IMR-90 (cell line): ENCODE results near the gene SNAP29. TPM values are rescaled to one million over a fixed set of nuclear protein-coding genes. Genes with fewer than 3 reads are reported as not detected.

Experiments
- ATAC-seq: fragments of 200-7000 bp; cut with Tn5 transposase; 2 replicates; pipeline ENCODE4 v1.9.1; 2020; ENCODE audit warnings: low read depth, mild to moderate bottlenecking, moderate library complexity
- BruUV-seq: library from RNA; stranded (reverse); fragments of 400-500 nt; replicated peaks from 2 replicates; lab custom pipeline; 2021; lab: Mats Ljungman, UMichigan
- CTCF ChIA-PET: fragments of 300-600 bp; formaldehyde crosslinking; extraction: SDS; loops from one replicate; lab custom pipeline; 2021; ENCODE audit warnings: antibody characterized with exemption; lab: Yijun Ruan, JAX
- POLR2A ChIA-PET: fragments of 300-600 bp; sonication (Branson Sonifier 250); formaldehyde crosslinking; loops from one replicate; lab custom pipeline; 2022; ENCODE audit warnings: antibody characterized with exemption; ENCODE audit not compliant: unreplicated experiment; lab: Charles Lee
- DNase-seq: peaks from one replicate; pipeline ENCODE4 v3.0.0; 2013
- H2AFZ ChIP-seq: replicated peaks from 2 replicates; pipeline ENCODE3; 2013; ENCODE audit warnings: low read length, mild to moderate bottlenecking; ENCODE audit not compliant: poor library complexity
- H2AK5ac ChIP-seq: 2 replicates; pipeline ENCODE4 v1.6.1; 2013; ENCODE audit warnings: low read depth, low read length, inconsistent platforms
- H2AK9ac ChIP-seq: replicated peaks from 2 replicates; pipeline ENCODE3; 2013; ENCODE audit warnings: mild to moderate bottlenecking, low read depth, low read length, moderate library complexity; ENCODE audit not compliant: poor library complexity
- H2BK120ac ChIP-seq: 2 replicates; pipeline ENCODE4 v1.6.1; 2013; ENCODE audit warnings: low read depth, low read length, inconsistent platforms
- H2BK15ac ChIP-seq: 3 replicates; pipeline ENCODE4 v1.6.1; 2013; ENCODE audit warnings: low read depth, low read length, inconsistent platforms
- H2BK20ac ChIP-seq: 2 replicates; pipeline ENCODE4 v1.6.1; 2013; ENCODE audit warnings: low read depth, mild to moderate bottlenecking, inconsistent platforms, low read length, moderate library complexity
- H2BK5ac ChIP-seq: 2 replicates; pipeline ENCODE4 v1.6.1; 2013; ENCODE audit warnings: mild to moderate bottlenecking, low read depth, low read length, inconsistent platforms; ENCODE audit not compliant: poor library complexity, severe bottlenecking
- H3K14ac ChIP-seq: replicated peaks from 2 replicates; pipeline ENCODE4 v1.6.1; 2013; ENCODE audit warnings: low read depth, low read length, inconsistent platforms
- H3K18ac ChIP-seq: 2 replicates; pipeline ENCODE4 v1.6.1; 2013; ENCODE audit warnings: low read depth, low read length, control low read depth
- H3K23ac ChIP-seq: 2 replicates; pipeline ENCODE4 v1.6.1; 2013; ENCODE audit warnings: low read depth, low read length, inconsistent platforms
- H3K27ac ChIP-seq: 2 replicates; pipeline ENCODE4 v1.5.1; 2013; ENCODE audit warnings: mild to moderate bottlenecking, control low read depth, low read length; ENCODE audit not compliant: insufficient read depth
- H3K27me3 ChIP-seq: 2 replicates; pipeline ENCODE4 v1.6.1; 2013; ENCODE audit warnings: low read length; ENCODE audit not compliant: control insufficient read depth, insufficient read depth
- H3K36me3 ChIP-seq: 2 replicates; pipeline ENCODE4 v1.6.1; 2013; ENCODE audit warnings: low read length, mixed read lengths; ENCODE audit not compliant: control insufficient read depth, insufficient read depth
- H3K4ac ChIP-seq: 2 replicates; pipeline ENCODE4 v1.6.1; 2013; ENCODE audit warnings: low read depth, low read length, inconsistent platforms
- H3K4me1 ChIP-seq: 2 replicates; pipeline ENCODE4 v1.6.1; 2013; ENCODE audit warnings: low read length, mixed read lengths; ENCODE audit not compliant: control insufficient read depth, insufficient read depth
- H3K4me2 ChIP-seq: 2 replicates; pipeline ENCODE4 v1.6.1; 2013; ENCODE audit warnings: low read depth, mild to moderate bottlenecking, control low read depth, low read length, moderate library complexity
- H3K4me3 ChIP-seq: 2 replicates; pipeline ENCODE4 v1.5.1; 2013; ENCODE audit warnings: low read depth, mild to moderate bottlenecking, control low read depth, low read length, moderate library complexity; ENCODE audit not compliant: insufficient read depth
- H3K56ac ChIP-seq: 2 replicates; pipeline ENCODE4 v1.6.1; 2013; ENCODE audit warnings: low read length, inconsistent platforms; ENCODE audit not compliant: insufficient read depth; ENCODE audit errors: extremely low read depth
- H3K79me1 ChIP-seq, 2 experiments: 2 replicates each; pipeline ENCODE4 v1.6.1; 2013; ENCODE audit warnings: low read length in 2 of 2, inconsistent platforms in 1 of 2, low read depth in 1 of 2
- H3K9ac ChIP-seq: 2 replicates; pipeline ENCODE4 v1.6.1; 2013; ENCODE audit warnings: low read depth, low read length, control low read depth
- H3K9me1 ChIP-seq: 2 replicates; pipeline ENCODE4 v1.6.1; 2013; ENCODE audit warnings: low read length, inconsistent platforms; ENCODE audit not compliant: insufficient read depth
- H3K9me3 ChIP-seq: 2 replicates; pipeline ENCODE4 v1.6.1; 2013; ENCODE audit warnings: low read length; ENCODE audit not compliant: control insufficient read depth, insufficient read depth
- H4K20me1 ChIP-seq: 2 replicates; pipeline ENCODE4 v1.6.1; 2013; ENCODE audit warnings: low read length, inconsistent platforms; ENCODE audit not compliant: insufficient read depth
- H4K5ac ChIP-seq: 2 replicates; pipeline ENCODE4 v1.6.1; 2013; ENCODE audit warnings: mild to moderate bottlenecking, low read depth, low read length, control low read depth
- H4K8ac ChIP-seq, 2 experiments: 2 replicates each; pipeline ENCODE4 v1.6.1; 2013; ENCODE audit warnings: low read depth in 2 of 2, low read length in 2 of 2, control low read depth in 1 of 2, inconsistent platforms in 1 of 2
- H4K91ac ChIP-seq: 2 replicates; pipeline ENCODE4 v1.6.1; 2013; ENCODE audit warnings: low read depth, low read length, inconsistent platforms; ENCODE audit not compliant: insufficient read depth
- MAFK ChIP-seq: IDR thresholded peaks from 2 replicates; pipeline ENCODE4 v1.6.1; 2012; ENCODE audit warnings: low read depth, low read length, improper control_type of control experiment
- MAZ ChIP-seq: IDR thresholded peaks from 2 replicates; pipeline ENCODE4 v1.6.1; 2012; ENCODE audit warnings: low read depth, mild to moderate bottlenecking, low read length, improper control_type of control experiment, moderate library complexity, borderline replicate concordance
- NFE2L2 ChIP-seq: fragments of 150-350 bp; IDR thresholded peaks from 2 replicates; pipeline ENCODE4 v1.6.1; 2016; ENCODE audit warnings: low read depth, mild to moderate bottlenecking, low read length
- SMC3 ChIP-seq: fragments of 150-350 bp; IDR thresholded peaks from 2 replicates; pipeline ENCODE4 v1.6.1; 2016; ENCODE audit warnings: low read depth, mild to moderate bottlenecking, antibody characterized with exemption, low read length, moderate library complexity
- WGBS, 2 experiments: methylation state at CpG; one replicate each; pipeline versions ENCODE4 v1.1.5 to v1.1.7; 2013; ENCODE audit warnings: missing lambda C conversion rate in 2 of 2; ENCODE audit not compliant: insufficient read length in 1 of 2; ENCODE audit errors: extremely low coverage in 2 of 2; 5-methylcytosine and 5-hydroxymethylcytosine counted together
- dilution Hi-C: fragments of 300-500 bp; cut with HindIII; formaldehyde crosslinking; loops from one replicate; pipeline ENCODE4 v1.14.3; 2018; ENCODE audit warnings: low sequenced_read_pairs; ENCODE audit not compliant: unreplicated experiment
- in situ Hi-C: fragments of 300-500 bp; cut with MboI; formaldehyde crosslinking; loops from 3 replicates; pipeline ENCODE4 v1.14.3; 2019; ENCODE audit warnings: low sequenced_read_pairs, inconsistent platforms, mixed read lengths
- intact Hi-C: fragments of 100-400 bp; cut with micrococcal nuclease; formaldehyde crosslinking; loops from 2 replicates; pipeline ENCODE4 v1.10.0; 2022
- polyA plus RNA-seq, 3 experiments: library from polyadenylated mRNA; depleted of rRNA; stranded (reverse); fragments of >200 nt; gene quantifications; 2 replicates each; pipeline ENCODE4 v1.2.3, GENCODE V29; 2012; ENCODE audit warnings: low replicate concordance in 1 of 3
- total RNA-seq: library from RNA; depleted of rRNA; stranded (reverse); fragments of >200 nt; gene quantifications from 2 replicates; pipeline ENCODE4 v1.2.3, GENCODE V29; 2012

The SNAP29 gene
- total and polyA plus RNA-seq, 2 of the 4 experiments (the other 2 are of a cell fraction), result 10.6 to 29.5 TPM

GRCh38 chr22:20811171-20811570 is 47.6 kb upstream of the SNAP29 start:
- Histone ChIP-seq H3K4me1 (peaks cover 5% of the 10 kb centered on the region), H4K8ac (no peak overlapping the region), H3K4me3 (no peak overlapping the region), H2BK20ac (no peak overlapping the region), H3K4ac (no peak overlapping the region), H3K23ac (no peak overlapping the region), H3K9me3 (no peaks in the 10 kb centered on the region), H4K5ac (no peak overlapping the region), H3K36me3 (peaks cover 27% of the 10 kb centered on the region), H3K9me1 (peaks cover 11% of the 10 kb centered on the region), H3K27me3 (no peaks in the 10 kb centered on the region), H2AK5ac (no peak overlapping the region), H3K18ac (no peak overlapping the region), H3K79me1 (peaks cover 5 to 19% of the 10 kb centered on the region in 2 experiments; a peak in 3 of 4 replicates), H2BK120ac (no peak overlapping the region), H4K91ac (no peak overlapping the region), H2AFZ (no peak overlapping the region), H2AK9ac (no peak overlapping the region), H3K14ac (no peak overlapping the region), H3K27ac (no peak overlapping the region), H2BK15ac (no peak overlapping the region), H4K20me1 (no peaks in the 10 kb centered on the region), H3K56ac (no peak overlapping the region), H3K4me2 (no peak overlapping the region), H2BK5ac (no peak overlapping the region), H3K9ac (no peak overlapping the region)
- POLR2A ChIA-PET, result no interaction called here
- in situ Hi-C loops, result no loop called here
- no TSS peak for BruUV-seq
- DNase-seq (no peak), ATAC-seq (no peak)
- no CpG with 5 or more reads among the region's 1 CpG for WGBS, 2 experiments
- CTCF ChIA-PET, result no interaction called here
- no peak for TF ChIP-seq MAZ
- TF ChIP-seq MAFK, result no peak
- TF ChIP-seq NFE2L2, result no peak
- no peak for TF ChIP-seq SMC3
- intact Hi-C loops, result no loop called here
- dilution Hi-C loops, result no loop called here
